Small intestine (tissue), 7 donors: ENCODE results near the gene CASS4. TPM values are rescaled to one million over a fixed set of nuclear protein-coding genes. Genes with fewer than 3 reads are reported as not detected.

Experiments used
- DNase-seq, 2 donors: peaks; one replicate each; pipeline versions ENCODE4 v3.0.0 to v3.0.0-alpha.2; 2013
- FAIRE-seq: peaks from 2 replicates; lab custom pipeline; 2012; peaks lifted over from hg19 to GRCh38; lab: Jason Lieb, UNC
- H3K27ac ChIP-seq, 3 donors: one replicate each; pipeline ENCODE4 v1.5.1; 2013; ENCODE audit warnings: low read length in 2 of 3, mild to moderate bottlenecking in 2 of 3, control low read depth in 1 of 3, inconsistent platforms in 1 of 3, low read depth in 1 of 3, moderate library complexity in 1 of 3
- H3K27me3 ChIP-seq, 3 donors: one replicate each; pipeline ENCODE4 v1.6.1; 2013; ENCODE audit warnings: low read length in 3 of 3, inconsistent platforms in 1 of 3; ENCODE audit not compliant: control insufficient read depth in 3 of 3, insufficient read depth in 3 of 3
- H3K36me3 ChIP-seq, 3 donors: one replicate each; pipeline ENCODE4 v1.6.1; 2013; ENCODE audit warnings: low read length in 3 of 3, inconsistent platforms in 1 of 3, low read depth in 1 of 3, mild to moderate bottlenecking in 1 of 3, moderate library complexity in 1 of 3; ENCODE audit not compliant: control insufficient read depth in 3 of 3, insufficient read depth in 2 of 3
- H3K4me1 ChIP-seq, 3 donors: one replicate each; pipeline ENCODE4 v1.6.1; 2013; ENCODE audit warnings: low read length in 2 of 3, inconsistent platforms in 1 of 3, low read depth in 1 of 3, mild to moderate bottlenecking in 1 of 3, moderate library complexity in 1 of 3; ENCODE audit not compliant: control insufficient read depth in 3 of 3, insufficient read depth in 2 of 3
- H3K4me3 ChIP-seq, 3 donors: one replicate each; pipeline ENCODE4 v1.5.1; 2013; ENCODE audit warnings: low read length in 3 of 3, control low read depth in 1 of 3, inconsistent platforms in 1 of 3, low read depth in 1 of 3, mild to moderate bottlenecking in 1 of 3, moderate library complexity in 1 of 3
- H3K9me3 ChIP-seq, 2 donors: one replicate each; pipeline ENCODE4 v1.6.1; 2013; ENCODE audit warnings: low read depth in 1 of 2, low read length in 1 of 2; ENCODE audit not compliant: control insufficient read depth in 2 of 2, insufficient read depth in 1 of 2
- WGBS, 3 donors: extraction: QIAGEN DNeasy Blood & Tissue Kit; methylation state at CpG; one replicate each; pipeline ENCODE4 v1.1.7; 2013; 5-methylcytosine and 5-hydroxymethylcytosine counted together
- polyA plus RNA-seq, 4 donors: library from polyadenylated mRNA; stranded (reverse) in 3 of 4; unstranded in 1 of 4; fragments of 200-250 nt in 3 of 4; fragments of 120-200 nt in 1 of 4; gene quantifications; one replicate each; pipeline versions ENCODE4 v1.2.1 to v1.2.3, GENCODE V29; 2013
- donor health status: healthy with polysubstance abuse.
- donor health status: control.
- donor health status: control.
- donor health status: Bipolar disorder and iron deficiency.
- donor health status: healthy.

The CASS4 gene
- polyA plus RNA-seq, 4 donors: 0.70 to 1.5 (median 1.1) TPM; not detected in 1

DNA sequence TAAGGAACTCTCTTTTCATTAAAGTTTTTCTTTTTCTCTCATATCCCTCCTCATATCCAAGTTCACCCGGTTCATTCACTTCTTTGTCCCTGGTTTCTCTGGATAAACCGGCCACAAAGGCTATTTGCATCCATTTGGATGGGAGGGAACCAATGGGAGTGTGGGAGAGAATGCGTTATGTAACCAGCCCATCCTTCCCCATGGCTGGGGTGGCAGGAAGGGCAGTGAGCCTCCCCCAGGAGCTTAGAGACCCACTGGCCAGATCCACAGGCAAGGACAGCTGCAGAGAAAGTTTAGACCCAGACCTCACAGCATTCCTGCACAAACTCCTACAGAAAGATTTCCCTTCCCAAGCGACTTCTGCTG is 10.7 kb downstream of the CASS4 start:
- 71 to 78% (median 75%) methylated on average over 4 of the region's 4 CpGs for WGBS, 3 donors
- Histone ChIP-seq H3K4me1 (no peaks in the 10 kb centered on the region), H3K9me3 (no peaks in the 10 kb centered on the region), H3K4me3 (no peak overlapping the region), H3K36me3 (no peaks in the 10 kb centered on the region), H3K27ac (peak overlapping the region in 1 of 3 donors; percentile 4), H3K27me3 (no peaks in the 10 kb centered on the region)
- DNase-seq (no peak), FAIRE-seq (no peak)

DNA sequence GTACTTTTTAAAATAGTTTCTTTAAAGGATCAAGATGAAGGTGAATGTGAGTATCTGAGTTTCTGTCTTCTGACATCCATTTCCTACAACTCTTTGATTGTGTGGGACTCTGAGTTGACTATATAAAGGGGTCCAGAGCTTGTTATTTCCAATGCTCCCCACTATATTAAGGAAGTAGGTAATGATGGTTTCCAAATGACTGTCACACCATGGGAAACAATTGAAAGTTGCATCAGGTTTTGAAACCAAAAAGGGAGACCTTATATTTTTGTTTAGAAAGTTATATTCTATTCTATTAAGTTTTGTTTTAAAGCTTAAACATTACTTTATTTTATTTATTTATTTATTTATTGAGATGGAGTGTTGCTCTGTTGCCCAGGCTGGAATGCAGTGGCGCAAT is 11.2 kb downstream of the CASS4 start:
- H3K27ac ChIP-seq: no peak overlapping the region
- no peaks in the 10 kb centered on the region for H3K27me3 ChIP-seq
- FAIRE-seq (no peak), DNase-seq (no peak)
- no peaks in the 10 kb centered on the region for H3K36me3 ChIP-seq
- no peak overlapping the region for H3K4me3 ChIP-seq
- 95 to 100% (median 97%) methylated on average over 1 of the region's 1 CpG for WGBS, 3 donors
- H3K4me1 ChIP-seq: no peaks in the 10 kb centered on the region
- H3K9me3 ChIP-seq: no peaks in the 10 kb centered on the region

GRCh38 chr20:56423886-56424285 is 11.8 kb downstream of the CASS4 start:
- no peaks in the 10 kb centered on the region for H3K9me3 ChIP-seq
- H3K27me3 ChIP-seq: no peaks in the 10 kb centered on the region
- H3K4me3 ChIP-seq: no peak overlapping the region
- H3K4me1 ChIP-seq: no peaks in the 10 kb centered on the region
- WGBS, 3 donors: 61 to 85% (median 76%) methylated on average over 1 of the region's 1 CpG
- H3K27ac ChIP-seq: no peak overlapping the region
- DNase-seq (no peak), FAIRE-seq (no peak)
- no peaks in the 10 kb centered on the region for H3K36me3 ChIP-seq

- H3K4me3 ChIP-seq: no peak overlapping the region
- DNase-seq: no peak
- no peak for FAIRE-seq
- H3K4me1 ChIP-seq: no peaks in the 10 kb centered on the region
- H3K9me3 ChIP-seq: no peaks in the 10 kb centered on the region
- WGBS, 3 donors: 67 to 86% (median 86%) methylated on average over 1 of the region's 1 CpG
- H3K36me3 ChIP-seq: no peaks in the 10 kb centered on the region
- no peak overlapping the region for H3K27ac ChIP-seq
- H3K27me3 ChIP-seq: no peaks in the 10 kb centered on the region
These were observed 12.9 kb downstream of the CASS4 start for GRCh38 chr20:56424931-56425330.

DNA sequence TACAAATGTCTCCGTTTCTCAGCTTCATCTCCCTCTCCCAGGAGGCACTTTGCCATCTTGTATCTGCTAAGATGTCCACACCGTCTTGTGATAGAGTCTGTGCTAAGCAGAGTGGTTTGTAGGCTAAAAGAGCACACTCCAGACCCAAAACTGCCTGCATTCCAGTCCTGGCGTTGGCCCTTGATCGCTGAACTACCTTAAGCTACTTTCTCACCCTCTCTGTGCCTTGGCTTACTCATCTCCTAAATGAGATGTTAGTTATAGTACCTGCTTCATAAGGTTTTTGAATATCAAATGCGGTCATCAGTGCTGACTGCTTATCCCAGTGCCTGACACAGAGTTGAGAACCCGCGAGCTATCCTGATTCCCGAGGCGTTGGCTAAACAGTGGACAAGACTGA is 14.0 kb downstream of the CASS4 start:
- Histone ChIP-seq H3K9me3 (no peaks in the 10 kb centered on the region), H3K4me3 (no peak overlapping the region), H3K27ac (no peak overlapping the region), H3K27me3 (no peaks in the 10 kb centered on the region), H3K4me1 (no peaks in the 10 kb centered on the region), H3K36me3 (no peaks in the 10 kb centered on the region)
- FAIRE-seq: no peak
- 92 to 93% (median 93%) methylated on average over 9 of the region's 9 CpGs for WGBS, 3 donors
- DNase-seq: no peak

DNA sequence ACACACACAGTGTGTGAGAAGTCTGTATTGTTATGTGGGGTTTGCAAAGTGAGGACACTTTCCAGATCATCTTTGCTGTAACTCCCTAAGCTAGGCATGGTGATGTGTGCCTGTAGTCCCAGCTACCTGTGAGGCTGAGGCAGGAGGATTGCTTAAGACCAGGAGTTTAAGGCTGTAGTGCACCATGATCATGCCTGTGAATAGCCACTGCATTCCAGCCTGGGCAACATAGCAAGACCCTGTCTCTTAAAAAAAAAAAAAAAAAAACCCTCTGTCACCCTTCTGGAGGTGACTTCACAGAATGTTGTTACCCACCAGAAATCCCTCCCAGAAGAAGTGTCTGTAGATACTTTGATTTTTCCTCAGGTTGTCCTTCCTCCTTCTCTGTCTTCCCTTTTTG is 14.9 kb downstream of the CASS4 start:
- Histone ChIP-seq H3K4me3 (no peak overlapping the region), H3K27me3 (no peaks in the 10 kb centered on the region), H3K27ac (no peak overlapping the region), H3K4me1 (no peaks in the 10 kb centered on the region), H3K9me3 (no peaks in the 10 kb centered on the region), H3K36me3 (no peaks in the 10 kb centered on the region)
- no peak for DNase-seq
- FAIRE-seq: no peak

GRCh38 chr20:56427797-56428196 is 15.7 kb downstream of the CASS4 start:
- no peak overlapping the region for H3K4me3 ChIP-seq
- H3K27me3 ChIP-seq: no peaks in the 10 kb centered on the region
- DNase-seq (no peak), FAIRE-seq (no peak)
- H3K9me3 ChIP-seq: no peaks in the 10 kb centered on the region
- no peaks in the 10 kb centered on the region for H3K36me3 ChIP-seq
- H3K4me1 ChIP-seq: no peaks in the 10 kb centered on the region
- H3K27ac ChIP-seq: no peak overlapping the region
- WGBS, 3 donors: 79 to 87% (median 85%) methylated on average over 4 of the region's 4 CpGs

DNA sequence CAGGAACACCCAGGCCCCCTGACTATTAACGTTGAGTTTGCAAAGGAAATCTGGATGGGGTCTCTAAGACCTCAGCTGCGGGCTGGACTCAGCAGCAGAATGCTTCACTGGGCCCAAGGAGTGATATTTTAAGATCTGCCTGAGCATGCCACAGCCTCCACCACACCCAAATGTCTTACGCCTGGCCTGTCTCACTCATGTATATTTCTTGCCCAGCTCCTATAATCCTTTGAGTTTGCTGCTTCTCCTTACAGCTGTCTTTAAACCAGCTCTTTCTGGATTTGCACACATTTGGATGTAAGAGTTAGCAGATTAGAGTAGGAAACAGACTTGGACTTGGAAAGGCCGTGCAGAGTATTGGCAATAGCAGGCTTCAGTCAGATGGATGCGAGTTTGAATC is 16.4 kb downstream of the CASS4 start:
- H3K4me1 ChIP-seq: peaks cover 0 to 1% (median 0%) of the 10 kb centered on the region in 3 donors
- 85 to 89% (median 87%) methylated on average over 5 of the region's 5 CpGs for WGBS, 3 donors
- FAIRE-seq: no peak

GRCh38 chr20:56428881-56429280 is 16.8 kb downstream of the CASS4 start:
- no peaks in the 10 kb centered on the region for H3K27me3 ChIP-seq
- no peaks in the 10 kb centered on the region for H3K36me3 ChIP-seq
- H3K9me3 ChIP-seq: no peaks in the 10 kb centered on the region
- no peak overlapping the region for H3K27ac ChIP-seq
- H3K4me3 ChIP-seq: no peak overlapping the region
- peaks cover 0 to 5% (median 0%) of the 10 kb centered on the region in 3 donors for H3K4me1 ChIP-seq
- FAIRE-seq (no peak), DNase-seq (no peak)
- 72 to 79% (median 75%) methylated on average over 8 of the region's 8 CpGs for WGBS, 3 donors

More for the DNA sequence above, 16.4 kb downstream of the CASS4 start:
- Histone ChIP-seq H3K36me3 (no peaks in the 10 kb centered on the region), H3K27me3 (no peaks in the 10 kb centered on the region), H3K27ac (no peak overlapping the region), H3K9me3 (no peaks in the 10 kb centered on the region), H3K4me3 (no peak overlapping the region)
- DNase-seq: no peak
